CD4-positive, alpha-beta T cell treated with Interleukin-4 for 1 hour (primary cell): ENCODE data around the gene SIX2.

ENCODE experiments used
- DNase-seq, 2 donors: peaks; one replicate each; pipeline ENCODE4 v3.0.0-alpha.2; 2020 to 2022

SIX2 gene

DNA sequence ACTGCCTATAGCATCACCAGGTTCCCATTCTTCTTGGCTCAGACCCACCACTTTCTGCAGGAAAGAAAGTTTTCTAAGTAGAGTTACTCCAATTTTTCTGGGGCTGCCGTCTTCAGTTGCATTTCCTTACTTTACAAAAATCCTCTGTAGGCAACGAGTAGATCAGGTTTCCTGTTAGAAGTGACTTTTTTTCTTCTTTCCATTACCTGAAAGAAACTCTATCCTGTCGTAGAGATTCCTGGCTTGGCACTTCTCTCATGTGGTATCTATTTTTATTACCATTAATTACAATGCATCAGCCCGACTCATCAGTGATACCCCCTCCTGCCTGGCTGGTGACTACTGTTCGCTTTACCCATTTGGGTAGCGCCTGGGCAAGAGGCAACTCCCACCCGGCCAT lies 5.6 kb upstream of the SIX2 start:
- DNase-seq: no peak

DNA sequence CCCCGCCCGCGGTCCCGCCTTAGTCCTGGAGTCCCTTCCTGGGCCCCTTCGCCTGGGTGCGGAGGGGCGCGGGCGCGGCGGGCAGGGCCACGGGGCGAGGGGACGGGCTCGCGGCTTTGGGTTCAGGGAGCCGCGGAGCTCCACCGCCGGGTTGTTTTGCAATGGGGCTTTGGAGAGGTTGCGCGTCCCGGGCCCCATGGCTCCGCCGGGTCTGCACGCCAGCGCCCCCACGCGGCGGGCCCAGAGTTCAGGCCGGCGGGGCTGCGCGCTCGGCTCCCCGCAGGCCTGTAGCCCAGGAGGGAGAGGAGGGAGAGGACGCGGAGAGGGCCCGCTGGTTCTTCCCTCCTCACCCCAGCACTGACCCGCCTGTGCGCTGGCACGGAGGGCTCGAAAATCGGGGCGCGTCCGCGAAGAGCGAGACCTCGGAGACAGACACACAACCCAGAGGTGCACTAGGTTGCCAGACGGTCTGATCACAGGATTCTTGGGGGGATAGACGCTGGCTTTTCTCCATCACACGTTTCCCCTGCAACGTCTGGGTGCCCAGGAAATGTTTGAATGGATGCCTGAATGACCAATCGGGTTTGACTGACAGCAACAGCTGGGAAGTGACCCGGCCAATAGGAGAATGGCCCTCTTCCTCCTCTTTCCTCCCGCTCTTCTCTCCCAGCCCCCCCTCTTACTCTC lies 4.9 kb upstream of the SIX2 start:
- DNase-seq: no peak

- DNase-seq: no peak
Measured at GRCh38 chr2:45013229-45014015, 4.2 kb upstream of the SIX2 start.

GRCh38 chr2:45012733-45013132 lies 3.5 kb upstream of the SIX2 start:
- DNase-seq: no peak

GRCh38 chr2:45011621-45012602 lies 2.7 kb upstream of the SIX2 start:
- no peak for DNase-seq

GRCh38 chr2:45011121-45011520 lies 1.9 kb upstream of the SIX2 start:
- no peak for DNase-seq

DNA sequence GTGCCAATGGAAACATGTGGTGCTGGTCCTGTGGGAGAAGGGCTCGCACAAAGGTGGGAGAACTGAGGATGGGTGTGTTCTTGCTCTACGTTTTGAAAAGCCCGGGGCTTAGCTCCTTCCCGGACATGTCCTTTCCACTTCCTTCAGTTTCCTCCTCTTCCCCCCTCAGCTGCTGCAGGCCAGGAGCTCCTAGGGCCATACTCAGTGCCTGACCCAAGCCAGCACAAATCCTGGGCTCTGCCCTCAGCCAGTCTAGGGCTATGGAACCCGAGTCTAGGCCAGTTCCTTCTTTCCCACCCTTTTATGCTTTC lies 1.4 kb upstream of the SIX2 start:
- no peak for DNase-seq

DNA sequence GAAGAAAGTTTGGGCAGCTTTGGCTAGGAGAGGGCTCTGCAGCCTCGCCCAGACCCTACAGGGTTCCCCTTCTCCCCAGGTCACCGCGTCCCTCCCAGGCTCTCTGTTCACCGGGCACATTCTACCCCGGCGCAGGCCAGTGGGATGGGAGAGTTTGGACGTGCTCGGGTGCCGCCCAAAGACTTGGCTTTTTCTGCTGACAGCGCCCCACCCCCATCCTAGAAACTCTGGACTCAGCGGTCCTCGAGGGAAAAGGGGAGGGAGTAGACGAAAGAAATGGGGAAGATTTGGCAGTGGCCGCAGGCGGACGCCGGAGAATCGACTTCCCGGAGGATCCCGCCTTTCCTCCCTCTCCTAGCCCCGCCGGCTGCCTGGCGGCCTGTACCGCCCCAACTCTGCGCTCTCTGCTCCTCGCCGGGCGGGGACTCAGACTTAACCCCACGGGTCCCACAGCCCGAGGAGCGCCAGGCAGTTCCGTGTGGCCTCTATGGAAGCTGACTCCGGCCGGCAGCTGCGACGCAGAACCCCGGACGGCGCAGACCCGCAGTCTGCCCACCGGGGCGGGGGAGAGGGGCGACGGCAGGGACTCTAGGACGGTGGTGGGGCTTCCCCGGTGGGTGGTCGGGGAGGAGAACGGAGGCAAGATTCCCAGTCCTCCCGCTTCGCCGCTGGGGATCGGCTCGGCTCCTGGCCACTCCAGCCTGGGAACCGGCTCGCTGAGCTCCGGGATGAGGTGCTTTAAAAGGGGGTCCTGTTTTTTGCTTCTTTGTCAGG lies 863 bp upstream of the SIX2 start:
- no peak for DNase-seq

DNA sequence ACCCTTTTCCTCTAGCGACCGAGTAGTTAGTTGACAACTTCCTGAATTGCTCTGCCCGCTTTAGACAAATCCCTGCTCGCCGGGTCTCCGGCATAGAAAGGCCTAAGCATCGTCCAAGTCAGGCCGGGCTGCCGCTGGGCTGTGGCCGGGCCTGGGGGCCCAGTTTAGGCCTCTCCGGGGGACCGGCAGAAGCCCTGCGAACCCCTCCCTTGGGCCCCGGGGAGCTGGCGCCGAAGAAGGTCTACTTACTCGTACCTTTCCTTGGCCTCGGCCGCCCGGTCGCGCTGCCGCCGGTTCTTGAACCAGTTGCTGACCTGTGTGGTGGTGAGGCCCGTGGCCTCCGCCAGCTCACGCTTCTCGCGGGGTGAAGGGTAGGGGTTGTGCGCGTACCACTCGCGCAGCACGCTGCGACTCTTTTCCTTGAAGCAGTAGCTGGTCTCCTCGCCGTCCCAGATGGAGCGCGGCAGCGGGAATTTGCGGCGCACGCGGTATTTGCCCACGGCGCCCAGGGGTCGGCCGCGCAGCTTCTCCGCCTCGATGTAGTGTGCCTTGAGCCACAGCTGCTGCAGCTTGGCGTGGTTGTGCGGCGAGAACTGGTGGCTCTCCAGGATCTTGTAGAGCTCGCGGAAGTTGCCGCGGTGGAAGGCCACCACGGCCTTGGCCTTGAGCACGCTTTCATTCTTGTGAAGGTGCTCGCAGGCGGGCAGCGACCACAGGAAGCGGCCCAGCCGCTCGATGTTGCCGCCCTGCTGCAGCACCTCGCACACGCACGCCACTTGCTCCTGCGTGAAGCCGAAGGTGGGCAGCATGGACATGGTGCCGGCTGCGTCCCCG lies 739 bp downstream of the SIX2 start:
- no peak for DNase-seq

- no peak for DNase-seq
Measured at GRCh38 chr2:45007961-45008295, 1.3 kb downstream of the SIX2 start.

DNA sequence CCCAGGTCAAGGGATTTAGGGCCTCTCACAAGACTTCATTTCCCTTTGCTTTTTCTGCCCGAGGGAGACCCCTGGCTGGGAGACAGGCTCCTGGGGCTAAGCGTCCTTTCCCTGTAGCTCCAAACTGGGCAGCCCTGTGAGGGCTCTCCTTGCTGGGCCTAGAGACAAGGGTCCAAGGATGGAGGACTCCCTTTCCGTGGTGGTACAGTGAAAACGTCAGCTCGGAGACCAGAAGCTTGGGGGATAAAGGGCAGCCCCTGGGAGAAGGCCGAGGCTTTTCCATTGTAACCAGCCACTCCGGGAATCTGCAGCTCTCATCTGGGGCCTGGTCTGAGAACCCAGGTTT lies 2.3 kb downstream of the SIX2 start:
- DNase-seq: no peak

DNA sequence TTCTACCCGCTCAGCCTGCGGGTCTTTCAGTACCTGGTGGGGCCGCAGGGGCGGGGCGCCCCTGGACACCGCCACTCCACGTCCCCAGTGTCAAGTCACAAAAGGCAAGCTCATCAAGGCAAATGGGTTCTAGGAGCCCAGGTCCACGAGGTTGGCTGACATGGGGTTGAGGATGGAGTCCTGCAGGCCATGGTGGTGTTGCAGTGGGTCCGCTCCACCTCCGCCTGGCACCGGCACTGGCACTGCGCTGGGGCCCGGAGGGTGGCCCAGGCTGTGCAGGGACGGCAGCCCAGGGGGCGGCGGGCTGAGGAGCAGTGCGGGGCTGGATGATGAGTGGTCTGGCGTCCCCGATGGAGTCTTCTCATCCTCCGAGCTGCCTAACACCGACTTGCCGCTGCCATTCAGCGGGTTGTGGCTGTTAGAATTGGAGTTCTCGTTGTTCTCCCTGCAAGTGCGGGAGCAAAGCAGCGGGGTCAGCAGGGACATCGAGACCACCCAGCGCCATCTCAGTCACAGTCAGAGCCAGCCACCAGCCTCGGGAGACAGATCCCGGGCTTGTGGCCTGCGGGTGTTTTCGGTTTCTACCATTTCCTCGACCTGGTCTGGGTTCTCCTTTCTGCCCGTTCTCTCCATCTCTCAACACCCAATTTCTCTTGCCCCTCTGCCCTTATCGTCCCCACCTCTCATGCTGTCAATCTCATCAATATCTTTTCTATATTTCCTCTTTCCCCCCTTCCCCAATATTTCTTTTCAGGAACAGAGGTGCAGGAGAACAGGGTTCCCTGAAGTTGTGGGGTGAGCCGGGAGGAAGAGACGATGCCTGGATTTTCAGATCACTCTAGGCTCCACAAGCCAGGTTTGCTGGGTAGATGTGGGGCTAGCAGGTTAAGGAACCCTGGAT lies 3.0 kb downstream of the SIX2 start:
- no peak for DNase-seq

- DNase-seq: no peak
Measured at GRCh38 chr2:45005261-45006002, 3.8 kb downstream of the SIX2 start.

GRCh38 chr2:45004562-45005191 lies 4.6 kb downstream of the SIX2 start:
- no peak for DNase-seq

GRCh38 chr2:45003579-45004551 lies 5.4 kb downstream of the SIX2 start:
- DNase-seq: no peak

GRCh38 chr2:45002686-45003085 lies 6.6 kb downstream of the SIX2 start:
- DNase-seq: no peak

GRCh38 chr2:45001869-45002385 lies 7.3 kb downstream of the SIX2 start:
- DNase-seq: no peak
